H1 (cell line): ENCODE data around the gene CDK3. TPM values are rescaled to one million over a fixed set of nuclear protein-coding genes. Genes with fewer than 3 reads are reported as not detected.

Experiments used
- CTCF ChIA-PET: fragments of 300-600 bp; sonication (Branson Sonifier 250); formaldehyde crosslinking; loops from one replicate; lab custom pipeline; 2021; ENCODE audit not compliant: partially characterized antibody; lab: Charles Lee
- POLR2A ChIA-PET: fragments of 300-600 bp; sonication (Branson Sonifier 250); formaldehyde crosslinking; loops from one replicate; lab custom pipeline; 2021; ENCODE audit warnings: inconsistent platforms; ENCODE audit not compliant: partially characterized antibody; lab: Charles Lee
- DNase-seq, 2 experiments: peaks; one replicate each; pipeline versions ENCODE4 v3.0.0 to v3.0.0-alpha.2; 2010 to 2022; ENCODE audit warnings: low spot score in 2 of 2, low read depth in 1 of 2, mixed read lengths in 1 of 2
- FAIRE-seq: peaks from 2 replicates; lab custom pipeline; 2011; peaks lifted over from hg19 to GRCh38; lab: Jason Lieb, UNC
- H2AFZ ChIP-seq: 2 replicates; pipeline ENCODE4 v1.8.1; 2012; ENCODE audit warnings: low read length, inconsistent platforms
- H2AK5ac ChIP-seq: 2 replicates; pipeline ENCODE4 v1.6.1; 2013; ENCODE audit warnings: low read depth, low read length
- H2BK120ac ChIP-seq: replicated peaks from 2 replicates; pipeline ENCODE3; 2013; ENCODE audit warnings: low read depth, low read length, inconsistent platforms
- H2BK12ac ChIP-seq: 2 replicates; pipeline ENCODE4 v1.6.1; 2013; ENCODE audit warnings: low read depth, low read length
- H2BK15ac ChIP-seq: 2 replicates; pipeline ENCODE4 v1.6.1; 2013; ENCODE audit warnings: low read length
- H2BK20ac ChIP-seq: 2 replicates; pipeline ENCODE4 v1.6.1; 2013; ENCODE audit warnings: low read length
- H2BK5ac ChIP-seq: 2 replicates; pipeline ENCODE4 v1.6.1; 2013; ENCODE audit warnings: low read depth, low read length
- H3K14ac ChIP-seq: 2 replicates; pipeline ENCODE4 v1.6.1; 2013; ENCODE audit warnings: inconsistent platforms; ENCODE audit not compliant: insufficient read length
- H3K18ac ChIP-seq: 2 replicates; pipeline ENCODE4 v1.6.1; 2013; ENCODE audit warnings: low read length; ENCODE audit errors: extremely low read depth
- H3K23ac ChIP-seq: 2 replicates; pipeline ENCODE4 v1.6.1; 2013; ENCODE audit warnings: inconsistent platforms; ENCODE audit not compliant: insufficient read length
- H3K23me2 ChIP-seq: 2 replicates; pipeline ENCODE4 v1.6.1; 2013; ENCODE audit warnings: low read depth, low read length
- H3K27ac ChIP-seq: 2 replicates; pipeline ENCODE4 v1.6.1; 2011; ENCODE audit warnings: low read depth, low read length, inconsistent platforms
- H3K27me3 ChIP-seq, 4 experiments: replicated peaks in 1 of 4; 1 replicate in 1 of 4; 2 replicates in 3 of 4; pipeline versions ENCODE4 v1.6.1 to v1.8.1; 2011 to 2013; ENCODE audit warnings: low read length in 3 of 4, mild to moderate bottlenecking in 3 of 4, inconsistent platforms in 2 of 4, mixed read lengths in 2 of 4, moderate library complexity in 1 of 4; ENCODE audit not compliant: control insufficient read depth in 3 of 4, insufficient read depth in 3 of 4; ENCODE audit errors: extremely low read depth in 1 of 4
- H3K36me3 ChIP-seq, 4 experiments: 2 replicates each; pipeline versions ENCODE4 v1.6.1 to v1.8.1; 2011 to 2013; ENCODE audit warnings: mild to moderate bottlenecking in 4 of 4, low read length in 3 of 4, moderate library complexity in 2 of 4, control low read depth in 1 of 4, inconsistent platforms in 1 of 4; ENCODE audit not compliant: insufficient read depth in 4 of 4, control insufficient read depth in 2 of 4
- H3K4ac ChIP-seq: replicated peaks from 2 replicates; pipeline ENCODE3; 2013; ENCODE audit warnings: low read length, low read depth, mixed read lengths, inconsistent platforms; ENCODE audit not compliant: insufficient read length
- H3K4me1 ChIP-seq, 4 experiments: replicated peaks in 1 of 4; 1 replicate in 1 of 4; 2 replicates in 3 of 4; pipeline versions ENCODE4 v1.6.1 to v1.8.1; 2011 to 2013; ENCODE audit warnings: low read length in 3 of 4, inconsistent platforms in 2 of 4, mixed read lengths in 1 of 4; ENCODE audit not compliant: insufficient read depth in 4 of 4, control insufficient read depth in 3 of 4
- H3K4me2 ChIP-seq, 2 experiments: 2 replicates each; pipeline versions ENCODE4 v1.6.1 to v1.8.1; 2011 to 2013; ENCODE audit warnings: low read depth in 2 of 2, low read length in 2 of 2, control low read depth in 1 of 2, inconsistent platforms in 1 of 2, mild to moderate bottlenecking in 1 of 2; ENCODE audit not compliant: insufficient read depth in 1 of 2
- H3K4me3 ChIP-seq, 4 experiments: fragments of 200-600, 300-600 bp in 1 of 4; sonication (generic), shearing (Covaris generic), sonication (Bioruptor Twin) in 1 of 4; 2 replicates each; pipeline versions ENCODE4 v1.5.1 to v1.8.1; 2011 to 2016; ENCODE audit warnings: low read length in 4 of 4, low read depth in 3 of 4, control low read depth in 2 of 4, inconsistent platforms in 2 of 4, mild to moderate bottlenecking in 2 of 4, mixed read lengths in 1 of 4, moderate library complexity in 1 of 4; ENCODE audit not compliant: insufficient read depth in 2 of 4; ENCODE audit errors: extremely low read depth in 1 of 4
- H3K56ac ChIP-seq: replicated peaks from 2 replicates; pipeline ENCODE3; 2013; ENCODE audit warnings: low read depth, mild to moderate bottlenecking, mixed read lengths, low read length, inconsistent platforms; ENCODE audit not compliant: insufficient read length
- H3K79me1 ChIP-seq: 2 replicates; pipeline ENCODE4 v1.6.1; 2013; ENCODE audit warnings: low read depth, low read length, control low read depth
- H3K79me2 ChIP-seq, 2 experiments: 2 replicates each; pipeline versions ENCODE4 v1.6.1 to v1.8.1; 2012 to 2013; ENCODE audit warnings: low read length in 2 of 2, mild to moderate bottlenecking in 2 of 2, inconsistent platforms in 1 of 2; ENCODE audit not compliant: insufficient read depth in 2 of 2, control insufficient read depth in 1 of 2
- H3K9ac ChIP-seq, 4 experiments: replicated peaks in 1 of 4; 1 replicate in 1 of 4; 2 replicates in 3 of 4; pipeline versions ENCODE4 v1.6.1 to v1.8.1; 2011 to 2013; ENCODE audit warnings: low read depth in 3 of 4, low read length in 3 of 4, control low read depth in 2 of 4, mild to moderate bottlenecking in 2 of 4, moderate library complexity in 2 of 4, inconsistent platforms in 1 of 4; ENCODE audit errors: extremely low read depth in 1 of 4
- H3K9me3 ChIP-seq, 2 experiments: 2 replicates each; pipeline versions ENCODE4 v1.6.1 to v1.8.1; 2012 to 2013; ENCODE audit warnings: mild to moderate bottlenecking in 2 of 2, moderate library complexity in 2 of 2, control low read depth in 1 of 2, inconsistent platforms in 1 of 2, low read depth in 1 of 2, low read length in 1 of 2, mixed read lengths in 1 of 2; ENCODE audit not compliant: insufficient read depth in 2 of 2
- H4K20me1 ChIP-seq, 2 experiments: replicated peaks in 1 of 2; 2 replicates each; pipeline versions ENCODE3 to v1.8.1; 2011 to 2013; ENCODE audit warnings: inconsistent platforms in 2 of 2, low read length in 2 of 2, mild to moderate bottlenecking in 1 of 2; ENCODE audit not compliant: insufficient read depth in 2 of 2, control insufficient read depth in 1 of 2
- H4K5ac ChIP-seq: 2 replicates; pipeline ENCODE4 v1.6.1; 2013; ENCODE audit warnings: low read length, low read depth, mixed read lengths, inconsistent platforms; ENCODE audit not compliant: insufficient read length
- H4K8ac ChIP-seq: 2 replicates; pipeline ENCODE4 v1.8.0; 2013; ENCODE audit warnings: mild to moderate bottlenecking, moderate library complexity, low read length, inconsistent platforms; ENCODE audit not compliant: insufficient read depth; ENCODE audit errors: extremely low read depth
- H4K91ac ChIP-seq: replicated peaks from 2 replicates; pipeline ENCODE3; 2013; ENCODE audit warnings: low read length, mixed read lengths, inconsistent platforms; ENCODE audit not compliant: insufficient read length
- FOSL1 ChIP-seq: IDR thresholded peaks from 2 replicates; pipeline ENCODE4 v1.6.1; 2011; ENCODE audit warnings: mild to moderate bottlenecking, low read depth, low read length, moderate library complexity; ENCODE audit not compliant: insufficient read depth
- KDM4A ChIP-seq: IDR thresholded peaks from one replicate; pipeline ENCODE4 v1.7.1; 2012; ENCODE audit warnings: low read depth, mild to moderate bottlenecking, moderate library complexity, low read length, inconsistent platforms; ENCODE audit not compliant: severe bottlenecking
- YY1 ChIP-seq: IDR thresholded peaks from 2 replicates; pipeline ENCODE4 v1.6.1; 2011; ENCODE audit warnings: low read depth, mild to moderate bottlenecking, low read length
- WGBS, 2 experiments: shearing (Covaris generic) in 1 of 2; methylation state at CpG; one replicate each; pipeline versions ENCODE4 v1.1.6 to v1.1.7; 2013 to 2015; ENCODE audit warnings: low lambda C conversion rate in 2 of 2, mixed read lengths in 2 of 2, inconsistent platforms in 1 of 2, low coverage in 1 of 2, missing lambda C conversion rate in 1 of 2; ENCODE audit not compliant: insufficient replicate concordance in 2 of 2, insufficient coverage in 1 of 2, insufficient read length in 1 of 2; ENCODE audit errors: extremely low coverage in 1 of 2, missing lambda C conversion rate in 1 of 2; 5-methylcytosine and 5-hydroxymethylcytosine counted together
- polyA plus RNA-seq, 7 experiments: library from polyadenylated mRNA; depleted of rRNA in 3 of 7; stranded (reverse) in 5 of 7; unstranded in 2 of 7; fragments of >200 nt in 5 of 7; fragments of 200-250 nt in 2 of 7; gene quantifications; 1 replicate in 5 of 7; 2 replicates in 1 of 7; 4 replicates in 1 of 7; pipeline versions ENCODE4 v1.2.1 to v1.2.3, GENCODE V29; 2011 to 2013; ENCODE audit warnings: missing spikeins in 2 of 7, mixed read lengths in 2 of 7
- total RNA-seq: library from RNA; stranded (reverse); fragmentation: NEBNext Ultra II Directional; extraction: Animal tissue kit (Norgen Biotek cat#: 25700); gene quantifications from 2 replicates; pipeline ENCODE4 v1.2.1, GENCODE V29; 2021

The CDK3 gene
- total and polyA plus RNA-seq, 2 of the 8 experiments (the other 6 are each of a cell fraction or from before 2014, with no cell fraction given), result 10.0 to 14.6 TPM

DNA sequence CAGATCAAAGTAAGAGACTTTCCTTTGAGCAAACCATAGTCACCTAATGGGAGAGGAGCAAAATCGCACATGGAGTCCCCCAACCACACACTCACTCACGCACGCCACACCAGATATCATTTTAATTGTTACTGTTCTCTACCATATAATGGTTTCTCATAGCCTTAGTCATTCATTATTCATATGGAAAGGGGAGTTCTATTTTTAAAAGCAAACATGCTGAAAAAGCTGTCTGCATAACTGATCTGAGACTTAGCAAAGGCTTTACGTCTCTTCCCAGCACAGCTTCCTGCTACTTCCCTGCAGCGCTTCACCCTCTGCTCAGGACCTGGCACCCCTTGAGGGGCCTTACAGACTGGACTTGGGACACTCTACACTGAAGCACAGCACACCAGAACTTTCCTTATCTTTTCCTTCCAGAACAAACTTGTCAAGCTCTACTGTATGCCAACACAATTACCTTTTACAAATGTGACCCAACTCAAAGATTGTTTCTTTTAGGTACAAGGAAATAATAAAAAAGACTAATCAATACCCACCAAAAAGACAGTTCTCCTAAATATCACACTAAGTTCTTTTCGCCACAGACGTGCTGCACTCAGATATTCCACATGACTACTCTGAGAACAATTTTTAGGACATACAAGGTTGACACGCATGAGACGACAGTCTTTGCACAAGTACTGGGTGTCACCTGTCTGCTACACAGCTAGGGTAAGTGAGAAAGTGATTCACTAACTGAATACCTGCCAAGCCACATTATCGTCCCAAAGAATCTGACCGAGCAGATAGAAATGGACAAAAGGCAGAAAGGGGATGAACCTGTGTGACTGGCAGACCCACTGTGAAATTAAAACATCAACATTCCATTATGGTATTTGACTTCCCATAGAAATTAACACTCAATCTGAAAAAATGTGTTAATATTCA is 50.1 kb downstream of the CDK3 start:
- H3K36me3 ChIP-seq, result peaks cover 14 to 61% (median 37%) of the 10 kb centered on the region in 4 experiments
- H3K9ac ChIP-seq, result no peak overlapping the region
- no peak overlapping the region for H3K23ac ChIP-seq
- no peak overlapping the region for H3K14ac ChIP-seq
- no peak overlapping the region for H3K27ac ChIP-seq
- no peaks in the 10 kb centered on the region for H3K27me3 ChIP-seq
- ChIA-PET CTCF (interaction anchor here (0.7 to 1.7 kb wide), 3 partner anchors 30 to 408 kb away, joined by 3 to 5 read pairs (median 3); no protein-coding TSS in a partner anchor), POLR2A (interaction anchor here (0.6 to 1.6 kb wide), 4 partner anchors 9 to 111 kb away, joined by 3 to 5 read pairs (median 4); no protein-coding TSS in a partner anchor)
- H3K56ac ChIP-seq, result no peak overlapping the region
- no peaks in the 10 kb centered on the region for H4K20me1 ChIP-seq
- no peak overlapping the region for H2BK15ac ChIP-seq
- no peak overlapping the region for H2BK20ac ChIP-seq
- H4K91ac ChIP-seq, result no peak overlapping the region
- H3K9me3 ChIP-seq, result no peaks in the 10 kb centered on the region
- no peak for TF ChIP-seq YY1
- no peak for TF ChIP-seq KDM4A
- TF ChIP-seq FOSL1, result no peak
- H3K4me1 ChIP-seq, result peaks cover 0 to 2% (median 0%) of the 10 kb centered on the region in 4 experiments; a peak in 1 of 7 replicates
- WGBS, 2 experiments, result 92% methylated on average over 11 of the region's 11 CpGs; no CpG with 5 or more reads in 1 of the 2 experiments
- H2BK12ac ChIP-seq, result no peak overlapping the region
- no peak overlapping the region for H2BK120ac ChIP-seq
- H2AFZ ChIP-seq, result no peak overlapping the region
- no peak overlapping the region for H3K18ac ChIP-seq
- H3K4me3 ChIP-seq, result no peak overlapping the region
- H3K4ac ChIP-seq, result no peak overlapping the region
- DNase-seq (no peak), FAIRE-seq (no peak)
- H2AK5ac ChIP-seq, result no peak overlapping the region
- H4K5ac ChIP-seq, result no peak overlapping the region
- H3K79me1 ChIP-seq, result no peaks in the 10 kb centered on the region; the same call in 1 of the 2 replicates
- no peaks in the 10 kb centered on the region for H3K79me2 ChIP-seq
- H3K4me2 ChIP-seq, result no peak overlapping the region
- H4K8ac ChIP-seq, result no peak overlapping the region
- H2BK5ac ChIP-seq, result no peak overlapping the region; the same call in 1 of the 2 replicates
- no peaks in the 10 kb centered on the region for H3K23me2 ChIP-seq
